ENCODE results near the gene SNX4.
"Not testable (repeated sequence)": the region's sequence is repeated elsewhere in the genome, so short reads cannot be mapped to it uniquely, and the experiment has no call there.

- TF ChIP-seq, protein P1, sequence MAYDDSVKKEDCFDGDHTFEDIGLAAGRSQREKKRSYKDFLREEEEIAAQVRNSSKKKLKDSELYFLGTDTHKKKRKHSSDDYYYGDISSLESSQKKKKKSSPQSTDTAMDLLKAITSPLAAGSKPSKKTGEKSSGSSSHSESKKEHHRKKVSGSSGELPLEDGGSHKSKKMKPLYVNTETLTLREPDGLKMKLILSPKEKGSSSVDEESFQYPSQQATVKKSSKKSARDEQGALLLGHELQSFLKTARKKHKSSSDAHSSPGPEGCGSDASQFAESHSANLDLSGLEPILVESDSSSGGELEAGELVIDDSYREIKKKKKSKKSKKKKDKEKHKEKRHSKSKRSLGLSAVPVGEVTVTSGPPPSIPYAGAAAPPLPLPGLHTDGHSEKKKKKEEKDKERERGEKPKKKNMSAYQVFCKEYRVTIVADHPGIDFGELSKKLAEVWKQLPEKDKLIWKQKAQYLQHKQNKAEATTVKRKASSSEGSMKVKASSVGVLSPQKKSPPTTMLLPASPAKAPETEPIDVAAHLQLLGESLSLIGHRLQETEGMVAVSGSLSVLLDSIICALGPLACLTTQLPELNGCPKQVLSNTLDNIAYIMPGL (CRISPR knock-in tag; IDR thresholded peaks at IDR 0.05) = not testable (repeated sequence)
- TF ChIP-seq NFATC4 (CRISPR knock-in tag; IDR thresholded peaks at IDR 0.05); NFE2L1 (CRISPR knock-in tag; IDR thresholded peaks at IDR 0.05); HMGA2 (CRISPR knock-in tag; IDR thresholded peaks at IDR 0.05); KAT7 (CRISPR knock-in tag; IDR thresholded peaks at IDR 0.05; ENCODE audit: borderline replicate concordance); ATF2 (CRISPR knock-in tag; IDR thresholded peaks at IDR 0.05; ENCODE audit: borderline replicate concordance, low read depth); NR2C2 (CRISPR knock-in tag; IDR thresholded peaks at IDR 0.05); CREM (CRISPR knock-in tag; IDR thresholded peaks at IDR 0.05): not testable (repeated sequence)
- TF ChIP-seq, protein P2, sequence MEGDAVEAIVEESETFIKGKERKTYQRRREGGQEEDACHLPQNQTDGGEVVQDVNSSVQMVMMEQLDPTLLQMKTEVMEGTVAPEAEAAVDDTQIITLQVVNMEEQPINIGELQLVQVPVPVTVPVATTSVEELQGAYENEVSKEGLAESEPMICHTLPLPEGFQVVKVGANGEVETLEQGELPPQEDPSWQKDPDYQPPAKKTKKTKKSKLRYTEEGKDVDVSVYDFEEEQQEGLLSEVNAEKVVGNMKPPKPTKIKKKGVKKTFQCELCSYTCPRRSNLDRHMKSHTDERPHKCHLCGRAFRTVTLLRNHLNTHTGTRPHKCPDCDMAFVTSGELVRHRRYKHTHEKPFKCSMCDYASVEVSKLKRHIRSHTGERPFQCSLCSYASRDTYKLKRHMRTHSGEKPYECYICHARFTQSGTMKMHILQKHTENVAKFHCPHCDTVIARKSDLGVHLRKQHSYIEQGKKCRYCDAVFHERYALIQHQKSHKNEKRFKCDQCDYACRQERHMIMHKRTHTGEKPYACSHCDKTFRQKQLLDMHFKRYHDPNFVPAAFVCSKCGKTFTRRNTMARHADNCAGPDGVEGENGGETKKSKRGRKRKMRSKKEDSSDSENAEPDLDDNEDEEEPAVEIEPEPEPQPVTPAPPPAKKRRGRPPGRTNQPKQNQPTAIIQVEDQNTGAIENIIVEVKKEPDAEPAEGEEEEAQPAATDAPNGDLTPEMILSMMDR (IDR thresholded peaks at IDR 0.05) = not testable (repeated sequence)
- TF ChIP-seq, protein P3, sequence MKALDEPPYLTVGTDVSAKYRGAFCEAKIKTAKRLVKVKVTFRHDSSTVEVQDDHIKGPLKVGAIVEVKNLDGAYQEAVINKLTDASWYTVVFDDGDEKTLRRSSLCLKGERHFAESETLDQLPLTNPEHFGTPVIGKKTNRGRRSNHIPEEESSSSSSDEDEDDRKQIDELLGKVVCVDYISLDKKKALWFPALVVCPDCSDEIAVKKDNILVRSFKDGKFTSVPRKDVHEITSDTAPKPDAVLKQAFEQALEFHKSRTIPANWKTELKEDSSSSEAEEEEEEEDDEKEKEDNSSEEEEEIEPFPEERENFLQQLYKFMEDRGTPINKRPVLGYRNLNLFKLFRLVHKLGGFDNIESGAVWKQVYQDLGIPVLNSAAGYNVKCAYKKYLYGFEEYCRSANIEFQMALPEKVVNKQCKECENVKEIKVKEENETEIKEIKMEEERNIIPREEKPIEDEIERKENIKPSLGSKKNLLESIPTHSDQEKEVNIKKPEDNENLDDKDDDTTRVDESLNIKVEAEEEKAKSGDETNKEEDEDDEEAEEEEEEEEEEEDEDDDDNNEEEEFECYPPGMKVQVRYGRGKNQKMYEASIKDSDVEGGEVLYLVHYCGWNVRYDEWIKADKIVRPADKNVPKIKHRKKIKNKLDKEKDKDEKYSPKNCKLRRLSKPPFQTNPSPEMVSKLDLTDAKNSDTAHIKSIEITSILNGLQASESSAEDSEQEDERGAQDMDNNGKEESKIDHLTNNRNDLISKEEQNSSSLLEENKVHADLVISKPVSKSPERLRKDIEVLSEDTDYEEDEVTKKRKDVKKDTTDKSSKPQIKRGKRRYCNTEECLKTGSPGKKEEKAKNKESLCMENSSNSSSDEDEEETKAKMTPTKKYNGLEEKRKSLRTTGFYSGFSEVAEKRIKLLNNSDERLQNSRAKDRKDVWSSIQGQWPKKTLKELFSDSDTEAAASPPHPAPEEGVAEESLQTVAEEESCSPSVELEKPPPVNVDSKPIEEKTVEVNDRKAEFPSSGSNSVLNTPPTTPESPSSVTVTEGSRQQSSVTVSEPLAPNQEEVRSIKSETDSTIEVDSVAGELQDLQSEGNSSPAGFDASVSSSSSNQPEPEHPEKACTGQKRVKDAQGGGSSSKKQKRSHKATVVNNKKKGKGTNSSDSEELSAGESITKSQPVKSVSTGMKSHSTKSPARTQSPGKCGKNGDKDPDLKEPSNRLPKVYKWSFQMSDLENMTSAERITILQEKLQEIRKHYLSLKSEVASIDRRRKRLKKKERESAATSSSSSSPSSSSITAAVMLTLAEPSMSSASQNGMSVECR (CRISPR knock-in tag; IDR thresholded peaks at IDR 0.05; ENCODE audit: borderline replicate concordance) = not testable (repeated sequence)
These were observed 114.5 kb downstream of the SNX4 start for GRCh38 chr3:125405515-125405914.

All from WTC11 (cell line).